Astrocyte (in vitro differentiated cells and primary cell): Measurements from ENCODE around the gene KCNN4.

ENCODE experiments used
- CTCF ChIP-seq: IDR thresholded peaks from 2 replicates; pipeline ENCODE4 v1.5.1; 2011; ENCODE audit warnings: low read depth, mild to moderate bottlenecking, inconsistent platforms, low read length, moderate library complexity; ENCODE audit not compliant: insufficient read depth
- EZH2 ChIP-seq: IDR thresholded peaks from 2 replicates; pipeline ENCODE4 v1.6.1; 2012; ENCODE audit warnings: mild to moderate bottlenecking, low read length, inconsistent platforms; ENCODE audit not compliant: insufficient read depth

- TF ChIP-seq EZH2 (no peak), CTCF (no peak)
These were observed 31.5 kb upstream of the KCNN4 start for GRCh38 chr19:43812259-43812658.
